Testis (tissue), 3 donors: ENCODE results near the gene RER1. TPM values are rescaled to one million over a fixed set of nuclear protein-coding genes. Genes with fewer than 3 reads are reported as not detected.

ENCODE experiments used
- DNase-seq: peaks from one replicate; pipeline ENCODE4 v3.0.0-alpha.2; 2019
- H3K27ac ChIP-seq, 2 donors: fragments of 200-600 bp; sonication (generic); one replicate each; pipeline ENCODE4 v1.5.1; 2019
- H3K27me3 ChIP-seq: fragments of 200-600 bp; sonication (generic); one replicate; pipeline ENCODE4 v1.5.1; 2019
- H3K36me3 ChIP-seq: fragments of 200-600 bp; sonication (generic); one replicate; pipeline ENCODE4 v1.5.1; 2017; ENCODE audit warnings: low read depth; ENCODE audit errors: missing control alignments
- H3K4me1 ChIP-seq: fragments of 200-600 bp; sonication (generic); one replicate; pipeline ENCODE4 v1.5.1; 2019
- H3K4me3 ChIP-seq, 2 donors: fragments of 200-600 bp; sonication (generic); one replicate each; pipeline ENCODE4 v1.5.1; 2017 to 2019
- H3K9me3 ChIP-seq: fragments of 200-600 bp; sonication (generic); one replicate; pipeline ENCODE4 v1.5.1; 2017
- POLR2A ChIP-seq: fragments of 450-650 bp; IDR thresholded peaks from one replicate; pipeline ENCODE4 v1.6.1; 2017; ENCODE audit warnings: antibody characterized with exemption, mild to moderate bottlenecking, moderate library complexity
- WGBS, 2 donors: methylation state at CpG; one replicate each; pipeline ENCODE4 v1.1.5; 2018; 5-methylcytosine and 5-hydroxymethylcytosine counted together
- intact Hi-C: fragments of 100-400 bp; cut with DNase I; formaldehyde crosslinking; loops from one replicate; pipeline ENCODE4 v1.15.1; 2023; ENCODE audit warnings: low total_unique reads
- polyA plus RNA-seq: library from polyadenylated mRNA; stranded (reverse); fragments of 350-450 nt; fragmentation: Illumina TruSeq; extraction: RNeasy Lipid Tissue Mini Kit (QIAGEN cat#74804); gene quantifications from one replicate; pipeline ENCODE4 v1.2.3, GENCODE V29; 2014; ENCODE audit warnings: low read depth, low replicate concordance; ENCODE audit not compliant: insufficient read depth
- total RNA-seq, 2 donors: library from RNA; depleted of rRNA; stranded (reverse); fragments of >200 nt; gene quantifications; one replicate each; pipeline ENCODE4 v1.2.3, GENCODE V29; 2016
- TF ChIP-seq, protein P1 (sequence below), 3 experiments: fragments of 450-650 bp in 2 of 3; fragments of 200-600 bp in 1 of 3; sonication (generic) in 1 of 3; IDR thresholded peaks; one replicate each; pipeline ENCODE4 v1.5.1; 2016 to 2019; ENCODE audit warnings: antibody characterized with exemption in 3 of 3, mild to moderate bottlenecking in 2 of 3, moderate library complexity in 1 of 3

RER1 gene
- total and polyA plus RNA-seq, 3 donors from 2014 or later = 89.9 to 262 (median 104) TPM

GRCh38 chr1:2417083-2417832 is 25.6 kb downstream of the RER1 start:
- Histone ChIP-seq H3K27ac (no peak overlapping the region), H3K36me3 (no peaks in the 10 kb centered on the region), H3K27me3 (no peaks in the 10 kb centered on the region), H3K9me3 (no peaks in the 10 kb centered on the region), H3K4me1 (peaks cover 14% of the 10 kb centered on the region), H3K4me3 (no peak overlapping the region)
- no peak for TF ChIP-seq POLR2A
- WGBS, 2 donors = 69 to 86% methylated on average over 4 to 12 of the region's 13 CpGs
- intact Hi-C loops = loop anchor here (5.0 kb wide), 1 partner anchor 115 kb away; the partner anchor contains the start of gene HES5
- DNase-seq = no peak

GRCh38 chr1:2417833-2418225 is 26.2 kb downstream of the RER1 start:
- H3K27ac ChIP-seq = no peak overlapping the region
- TF ChIP-seq POLR2A = no peak
- TF ChIP-seq, protein P1, sequence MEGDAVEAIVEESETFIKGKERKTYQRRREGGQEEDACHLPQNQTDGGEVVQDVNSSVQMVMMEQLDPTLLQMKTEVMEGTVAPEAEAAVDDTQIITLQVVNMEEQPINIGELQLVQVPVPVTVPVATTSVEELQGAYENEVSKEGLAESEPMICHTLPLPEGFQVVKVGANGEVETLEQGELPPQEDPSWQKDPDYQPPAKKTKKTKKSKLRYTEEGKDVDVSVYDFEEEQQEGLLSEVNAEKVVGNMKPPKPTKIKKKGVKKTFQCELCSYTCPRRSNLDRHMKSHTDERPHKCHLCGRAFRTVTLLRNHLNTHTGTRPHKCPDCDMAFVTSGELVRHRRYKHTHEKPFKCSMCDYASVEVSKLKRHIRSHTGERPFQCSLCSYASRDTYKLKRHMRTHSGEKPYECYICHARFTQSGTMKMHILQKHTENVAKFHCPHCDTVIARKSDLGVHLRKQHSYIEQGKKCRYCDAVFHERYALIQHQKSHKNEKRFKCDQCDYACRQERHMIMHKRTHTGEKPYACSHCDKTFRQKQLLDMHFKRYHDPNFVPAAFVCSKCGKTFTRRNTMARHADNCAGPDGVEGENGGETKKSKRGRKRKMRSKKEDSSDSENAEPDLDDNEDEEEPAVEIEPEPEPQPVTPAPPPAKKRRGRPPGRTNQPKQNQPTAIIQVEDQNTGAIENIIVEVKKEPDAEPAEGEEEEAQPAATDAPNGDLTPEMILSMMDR (IDR thresholded peaks at IDR 0.05) = no peak
- peaks cover 14% of the 10 kb centered on the region for H3K4me1 ChIP-seq
- H3K4me3 ChIP-seq = no peak overlapping the region
- no peak for DNase-seq
- 65 to 67% methylated on average over 1 to 14 of the region's 14 CpGs for WGBS, 2 donors
- H3K36me3 ChIP-seq = no peaks in the 10 kb centered on the region
- H3K27me3 ChIP-seq = no peaks in the 10 kb centered on the region
- H3K9me3 ChIP-seq = no peaks in the 10 kb centered on the region
- intact Hi-C loops = loop anchor here (5.0 kb wide), 1 partner anchor 114 kb away; the partner anchor contains the start of gene HES5

DNA sequence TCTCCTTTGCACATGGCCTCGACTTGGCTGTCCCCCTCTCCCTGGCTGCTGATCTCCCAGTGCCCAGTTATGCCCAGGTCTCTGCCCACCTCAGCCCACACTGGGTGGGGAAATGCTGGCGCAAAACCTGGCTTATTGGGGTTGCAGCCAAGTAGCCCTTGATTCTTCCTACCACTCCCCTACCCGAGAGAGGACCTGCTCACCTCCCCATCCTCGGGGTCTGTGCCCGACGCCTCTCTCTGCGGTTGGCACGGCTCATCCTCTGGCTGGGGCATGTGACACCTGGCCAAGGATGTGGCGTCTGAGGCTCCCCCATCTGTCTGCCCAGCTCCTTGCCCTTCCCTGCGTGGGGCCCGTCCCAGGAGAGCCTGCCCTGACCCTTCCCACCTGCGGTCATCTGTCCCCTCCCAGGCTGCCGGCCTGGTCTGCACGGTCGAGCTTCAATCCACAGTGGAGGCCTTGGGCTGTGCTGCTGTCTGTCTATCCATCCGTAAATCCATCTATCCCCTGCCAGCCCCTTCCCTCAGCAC is 27.2 kb downstream of the RER1 start:
- Histone ChIP-seq H3K27ac (no peak overlapping the region), H3K36me3 (no peaks in the 10 kb centered on the region), H3K27me3 (no peaks in the 10 kb centered on the region), H3K9me3 (no peaks in the 10 kb centered on the region), H3K4me3 (no peak overlapping the region), H3K4me1 (peaks cover 5% of the 10 kb centered on the region)
- WGBS, 2 donors = 59 to 71% methylated on average over 16 of the region's 16 CpGs
- no peak for TF ChIP-seq POLR2A
- TF ChIP-seq, protein P1 (IDR thresholded peaks at IDR 0.05) = no peak
- intact Hi-C loops = loop anchor here (5.0 kb wide), 1 partner anchor 113 kb away; the partner anchor contains the start of gene HES5
- no peak for DNase-seq

GRCh38 chr1:2419416-2419815 is 27.8 kb downstream of the RER1 start:
- peaks cover under 1% of the 10 kb centered on the region for H3K4me1 ChIP-seq
- H3K4me3 ChIP-seq = no peak overlapping the region
- no peak for DNase-seq
- WGBS, 2 donors = 71% methylated on average over 13 to 16 of the region's 16 CpGs
- H3K27ac ChIP-seq = no peak overlapping the region
- H3K9me3 ChIP-seq = no peaks in the 10 kb centered on the region
- TF ChIP-seq POLR2A = no peak
- TF ChIP-seq, protein P1 (IDR thresholded peaks at IDR 0.05) = no peak
- intact Hi-C loops = loop anchor here (5.0 kb wide), 1 partner anchor 113 kb away; the partner anchor contains the start of gene HES5
- no peaks in the 10 kb centered on the region for H3K27me3 ChIP-seq
- no peaks in the 10 kb centered on the region for H3K36me3 ChIP-seq

DNA sequence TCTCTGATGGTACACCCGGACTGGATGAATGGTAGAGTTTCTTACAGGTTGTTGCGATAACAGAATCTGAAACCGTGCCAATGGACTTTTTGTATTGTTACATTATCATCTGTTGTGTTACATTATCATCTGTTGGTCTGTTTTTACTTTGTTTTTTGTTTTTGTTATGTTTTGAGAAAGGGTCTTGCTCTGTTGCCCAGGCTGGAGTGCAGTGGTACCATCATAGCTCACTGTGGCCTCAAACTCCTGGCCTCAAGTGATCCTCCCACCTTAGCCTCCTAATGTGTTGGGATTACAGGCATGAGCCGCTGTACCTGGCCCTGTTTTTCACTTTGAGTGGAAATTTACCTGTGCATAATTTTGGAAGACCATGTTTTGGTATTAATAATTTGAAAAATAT is 30.9 kb downstream of the RER1 start:
- intact Hi-C loops = no loop called here
- 74 to 88% methylated on average over 4 of the region's 4 CpGs for WGBS, 2 donors
- Histone ChIP-seq H3K27me3 (no peaks in the 10 kb centered on the region), H3K27ac (no peak overlapping the region), H3K4me3 (no peak overlapping the region), H3K36me3 (no peaks in the 10 kb centered on the region), H3K4me1 (no peaks in the 10 kb centered on the region), H3K9me3 (no peaks in the 10 kb centered on the region)
- TF ChIP-seq, protein P1 (IDR thresholded peaks at IDR 0.05) = no peak
- no peak for TF ChIP-seq POLR2A
- no peak for DNase-seq
